DMS53 treated with DMSO at 0.1 percent for 48 hours (cell line): ENCODE data around the gene TBC1D25.
"Not testable (repeated sequence)": the region's sequence is repeated elsewhere in the genome, so short reads cannot be mapped to it uniquely, and the experiment has no call there.

Experiments used
- DNase-seq: peaks from one replicate; lab custom pipeline; 2025; ENCODE audit not compliant: unreplicated experiment; lab: John Stamatoyannopoulos, UW

TBC1D25 gene

DNA sequence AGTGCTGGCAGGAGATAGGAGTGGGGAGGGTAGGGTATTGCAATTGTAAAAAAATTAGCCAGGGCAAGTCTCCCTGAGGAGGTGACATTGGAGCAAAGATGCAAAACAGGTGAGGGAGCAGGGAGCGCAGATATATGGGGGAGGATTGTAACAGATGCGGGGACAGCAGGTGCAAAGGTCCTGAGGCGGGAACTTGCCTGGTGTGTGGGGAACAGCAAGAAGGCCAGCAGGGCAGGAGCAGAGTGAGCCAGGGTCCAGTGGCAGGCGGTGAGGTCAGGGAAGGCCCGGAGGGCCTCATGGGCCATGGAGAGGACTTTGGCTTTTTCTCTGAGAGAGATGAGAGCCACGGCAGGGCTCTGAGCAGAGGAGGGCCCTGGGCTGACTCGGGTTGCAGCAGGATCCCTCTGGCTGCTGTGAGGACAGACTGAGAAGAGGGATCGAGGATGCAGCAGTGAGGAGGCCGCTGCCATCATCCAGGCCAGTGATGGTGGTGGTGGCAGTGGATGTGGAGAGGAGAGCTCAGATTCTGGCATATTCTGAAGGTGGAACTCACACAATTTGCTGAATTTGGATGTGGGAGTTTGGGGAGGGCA is 24.6 kb upstream of the TBC1D25 start:
- no peak for DNase-seq

DNA sequence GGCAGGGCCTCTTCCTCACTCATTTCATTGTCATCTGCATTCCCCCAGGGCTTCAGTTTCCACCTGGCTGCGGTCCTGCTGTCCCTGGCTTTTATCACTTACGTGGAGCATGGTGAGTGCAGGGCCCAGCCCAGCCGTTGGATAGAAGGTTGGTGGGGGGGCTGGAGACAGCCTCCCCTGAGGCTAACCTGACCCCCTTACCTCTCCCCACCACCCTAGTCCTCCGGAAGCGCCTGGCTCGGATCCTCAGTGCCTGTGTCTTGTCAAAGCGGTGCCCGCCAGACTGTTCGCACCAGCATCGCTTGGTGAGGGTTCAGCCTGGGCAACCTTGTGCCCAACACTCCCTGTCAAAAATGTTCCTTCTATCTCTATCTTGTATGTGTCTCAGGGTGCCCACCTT is 23.7 kb upstream of the TBC1D25 start:
- no peak for DNase-seq

DNA sequence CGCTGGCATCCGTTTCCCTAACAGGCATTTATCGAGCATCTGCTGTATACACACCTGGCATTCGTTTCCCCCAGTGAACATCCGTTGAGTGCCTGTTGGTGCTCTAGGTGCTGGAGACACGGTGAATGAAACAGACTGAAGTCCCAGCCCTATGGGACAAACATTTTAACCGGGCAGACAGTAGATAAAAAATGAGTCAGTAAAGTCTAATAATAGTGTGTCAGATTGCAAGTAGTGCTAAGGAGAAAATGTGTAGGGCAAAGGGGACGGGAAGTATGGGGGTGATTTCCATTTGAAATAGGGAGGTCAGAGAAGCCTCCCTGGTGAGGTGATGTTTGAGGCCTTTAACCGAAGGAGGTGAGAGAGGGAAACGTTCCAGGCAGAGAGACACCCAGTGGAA is 23.2 kb upstream of the TBC1D25 start:
- DNase-seq: no peak

DNA sequence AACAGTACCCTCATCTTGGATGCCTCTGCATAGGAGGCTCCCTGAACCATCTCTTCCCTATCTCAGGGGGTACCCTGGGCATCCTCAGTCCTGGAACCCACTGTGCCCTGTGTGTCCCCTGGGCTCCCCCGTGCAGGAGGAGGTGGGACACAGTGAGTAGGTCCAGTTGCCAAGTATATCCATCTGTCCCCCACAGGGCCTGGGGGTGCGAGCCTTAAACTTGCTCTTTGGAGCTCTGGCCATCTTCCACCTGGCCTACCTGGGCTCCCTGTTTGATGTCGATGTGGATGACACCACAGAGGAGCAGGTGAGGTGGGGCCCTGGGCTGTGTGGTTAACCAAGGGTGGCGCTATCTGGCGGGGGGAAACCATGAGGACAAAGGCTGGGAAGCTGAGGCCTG is 22.5 kb upstream of the TBC1D25 start:
- no peak for DNase-seq

DNA sequence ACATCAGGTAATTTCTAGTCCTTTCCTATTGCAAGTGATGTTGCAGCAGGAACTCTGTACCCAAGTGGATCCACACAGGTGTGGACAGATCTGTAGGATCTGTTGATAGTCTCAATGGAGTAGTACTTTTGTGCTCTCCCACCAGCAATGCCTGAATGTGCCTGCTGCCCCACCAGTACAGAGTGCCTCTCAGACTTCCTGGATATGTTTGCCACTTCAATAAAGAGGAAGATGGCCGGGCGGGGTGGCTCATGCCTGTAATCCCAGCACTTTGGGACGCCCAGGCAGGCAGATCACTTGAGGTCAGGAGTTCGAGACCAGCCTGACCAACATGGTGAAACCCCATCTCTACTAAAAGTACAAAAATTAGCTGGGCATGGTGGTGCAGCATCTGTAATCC is 20.0 kb upstream of the TBC1D25 start:
- DNase-seq: not testable (repeated sequence)

DNA sequence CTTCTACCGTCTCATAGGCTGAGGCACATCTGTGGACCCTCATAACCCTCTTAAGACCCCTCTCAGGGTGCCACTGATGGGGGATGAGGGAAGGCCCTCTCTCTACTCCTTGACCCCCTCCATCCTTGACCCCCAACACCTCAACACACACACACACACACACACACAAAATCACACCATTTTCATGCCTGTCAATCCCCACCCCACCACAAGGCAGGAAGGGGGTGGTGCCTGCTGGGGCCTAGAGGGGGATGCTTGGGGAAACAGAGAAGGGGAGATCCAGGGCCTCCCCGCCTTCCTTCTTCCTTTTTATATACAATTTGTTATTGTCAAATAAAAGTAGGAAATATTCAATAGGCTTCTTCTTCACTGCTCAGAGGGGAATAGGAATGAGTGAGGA is 19.1 kb upstream of the TBC1D25 start:
- DNase-seq: no peak

DNA sequence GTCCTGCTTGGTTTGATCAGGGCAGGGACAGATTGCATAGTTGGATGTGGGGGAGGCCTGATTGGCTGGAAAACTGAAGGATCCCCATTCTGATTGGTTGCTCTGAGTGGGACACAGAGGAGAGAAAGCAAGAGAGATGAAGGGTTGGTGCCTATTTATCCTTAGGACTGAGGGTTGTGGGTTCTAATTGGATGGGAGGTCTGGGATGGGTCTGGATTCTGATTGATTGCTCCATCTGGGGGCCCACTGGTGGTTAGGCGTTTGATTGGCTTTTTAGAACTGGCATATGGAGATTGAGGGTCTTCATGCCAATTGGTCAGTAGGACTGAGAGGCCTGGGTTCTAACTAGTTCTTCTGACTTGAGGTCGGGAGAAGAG is 18.6 kb upstream of the TBC1D25 start:
- DNase-seq: no peak

DNA sequence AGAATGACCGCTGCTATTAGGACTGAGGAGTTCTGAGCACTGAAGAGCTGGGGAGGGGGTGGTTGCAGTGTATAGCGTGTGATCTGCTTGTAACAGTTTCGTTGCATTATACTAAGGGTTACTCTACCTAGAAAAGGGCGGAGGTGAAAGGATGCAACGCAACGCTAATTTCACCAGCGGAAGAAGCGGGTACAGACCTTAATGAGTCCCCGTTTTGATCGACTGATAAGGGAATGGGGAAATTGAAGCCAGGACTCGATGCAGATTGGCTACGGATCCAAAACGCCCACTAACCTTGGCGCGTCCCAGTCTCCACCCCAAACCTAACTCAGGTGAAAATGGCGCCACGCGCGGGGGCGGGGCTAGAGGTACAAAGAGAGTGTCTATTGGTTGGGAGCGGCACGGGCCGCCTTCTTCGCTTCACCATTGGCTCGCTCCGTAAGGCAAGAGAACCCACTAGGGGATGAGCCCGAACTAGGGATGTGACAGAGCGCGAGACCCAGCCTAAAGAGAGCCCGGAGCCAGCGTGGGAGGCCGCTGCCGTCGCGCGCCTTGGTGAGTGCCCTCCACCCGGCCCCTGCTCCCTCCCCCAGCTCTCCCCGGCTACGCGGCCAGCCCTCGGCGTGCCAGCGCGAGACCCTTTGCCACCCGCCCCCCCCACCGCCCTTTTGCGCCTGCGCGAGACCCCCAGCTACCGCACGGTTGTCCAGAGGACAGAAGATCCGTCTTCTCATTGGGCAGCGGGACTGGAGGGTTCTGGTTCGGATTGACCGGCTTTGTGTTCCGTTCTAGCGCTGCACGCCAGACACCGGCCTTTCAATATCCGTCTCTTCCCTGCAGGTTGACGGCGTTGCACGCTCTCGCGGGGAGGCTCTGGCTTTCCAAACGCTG is 17.9 kb upstream of the TBC1D25 start, which contains the start of gene EBP:
EBP (plus strand) TSS at position 456 of the 891 bp plus-strand sequence. CDS start 1,964 bp downstream, outside the sequence.
- peak; percentile 88 for DNase-seq

DNA sequence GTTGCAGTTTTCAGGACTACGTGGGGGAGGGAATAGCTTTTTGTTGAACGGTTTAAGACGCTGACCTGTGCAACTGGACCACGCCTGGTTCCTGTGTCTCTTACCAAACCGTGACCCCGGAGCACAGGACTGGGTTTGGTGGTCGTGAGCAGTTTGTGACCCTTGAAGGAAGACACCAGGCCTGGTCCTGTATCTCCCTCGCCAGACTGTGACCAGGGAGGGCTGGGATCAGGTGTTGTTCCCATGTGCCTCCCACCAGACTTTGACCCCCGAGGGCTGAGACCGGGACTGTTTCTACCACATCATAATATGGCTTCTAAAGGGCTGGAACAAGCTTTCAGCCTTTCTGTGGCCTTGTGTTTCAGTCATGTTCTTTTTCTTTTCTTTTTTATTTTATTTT is 17.2 kb upstream of the TBC1D25 start:
- no peak for DNase-seq

DNA sequence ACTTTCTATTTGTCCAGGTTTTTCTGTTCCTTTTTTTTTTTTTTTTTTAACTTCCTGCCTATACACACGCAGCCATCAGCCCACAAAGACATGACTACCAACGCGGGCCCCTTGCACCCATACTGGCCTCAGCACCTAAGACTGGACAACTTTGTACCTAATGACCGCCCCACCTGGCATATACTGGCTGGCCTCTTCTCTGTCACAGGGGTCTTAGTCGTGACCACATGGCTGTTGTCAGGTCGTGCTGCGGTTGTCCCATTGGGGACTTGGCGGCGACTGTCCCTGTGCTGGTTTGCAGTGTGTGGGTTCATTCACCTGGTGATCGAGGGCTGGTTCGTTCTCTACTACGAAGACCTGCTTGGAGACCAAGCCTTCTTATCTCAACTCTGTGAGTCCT is 15.8 kb upstream of the TBC1D25 start:
- DNase-seq: no peak

DNA sequence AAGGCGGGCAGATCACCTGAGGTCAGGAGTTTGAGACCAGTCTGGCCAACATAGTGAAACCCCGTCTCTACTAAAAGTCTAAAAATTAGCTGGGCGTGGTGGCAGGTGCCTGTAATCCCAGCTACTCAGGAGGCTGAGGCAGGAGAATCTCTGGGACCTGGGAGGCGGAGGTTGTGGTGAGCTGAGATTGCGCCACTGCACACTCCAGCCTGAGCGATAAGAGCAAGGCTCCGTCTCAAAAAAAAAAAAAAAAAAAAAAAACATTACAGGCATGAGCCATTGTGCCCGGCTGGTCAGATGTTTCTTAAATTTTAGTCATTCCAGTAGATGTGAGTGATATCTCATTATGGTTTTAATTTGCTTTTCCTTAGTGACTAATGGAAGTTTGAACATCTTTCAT is 13.7 kb upstream of the TBC1D25 start:
- not testable (repeated sequence) for DNase-seq

DNA sequence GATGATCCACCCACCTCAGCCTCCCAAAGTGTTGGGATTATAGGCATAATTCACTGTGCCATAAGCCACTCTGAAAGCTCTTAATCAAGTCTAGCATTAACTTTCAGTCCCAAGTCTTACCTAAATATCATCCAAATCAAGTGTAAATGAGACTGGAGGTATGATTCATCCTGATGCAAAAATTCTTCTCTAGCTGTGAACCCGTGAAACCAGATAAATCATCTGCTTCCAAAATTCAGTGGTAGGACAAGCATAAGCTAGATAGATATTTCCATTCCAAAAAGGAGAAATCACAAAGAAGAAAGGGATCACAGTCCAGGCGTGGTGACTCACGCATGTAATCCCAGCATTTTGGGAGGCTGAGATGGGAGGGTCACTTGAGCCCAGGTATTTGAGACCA is 8.8 kb upstream of the TBC1D25 start:
- DNase-seq: no peak

DNA sequence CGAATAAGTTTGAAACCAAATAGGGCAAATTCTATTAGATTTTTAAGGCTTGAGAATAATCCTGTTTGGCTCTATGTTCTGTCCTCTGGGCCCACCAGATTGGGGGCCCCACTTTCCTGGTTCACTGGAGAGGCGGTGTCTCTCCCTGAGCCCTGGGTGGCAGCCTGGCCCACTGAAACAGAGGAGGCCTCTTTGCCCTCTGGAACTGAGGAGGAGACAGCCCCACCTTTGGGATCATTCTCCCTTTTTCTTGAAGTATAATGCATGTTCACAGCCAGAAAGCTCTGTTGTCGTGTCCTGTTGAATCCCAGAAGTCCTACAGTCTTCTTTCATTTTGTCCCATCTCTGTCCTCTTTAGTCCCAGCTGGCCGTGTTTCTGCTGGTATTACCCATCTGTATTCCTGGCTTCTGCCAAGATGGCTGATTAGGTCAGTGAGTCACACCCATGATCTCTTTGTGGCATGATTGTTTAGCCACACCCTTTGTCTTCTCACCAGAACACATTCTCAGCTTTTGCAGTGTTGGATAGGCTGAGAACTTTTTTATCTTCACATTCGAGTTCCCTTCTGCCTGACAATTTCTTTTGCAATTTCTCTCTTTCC is 8.1 kb upstream of the TBC1D25 start:
- DNase-seq: no peak

DNA sequence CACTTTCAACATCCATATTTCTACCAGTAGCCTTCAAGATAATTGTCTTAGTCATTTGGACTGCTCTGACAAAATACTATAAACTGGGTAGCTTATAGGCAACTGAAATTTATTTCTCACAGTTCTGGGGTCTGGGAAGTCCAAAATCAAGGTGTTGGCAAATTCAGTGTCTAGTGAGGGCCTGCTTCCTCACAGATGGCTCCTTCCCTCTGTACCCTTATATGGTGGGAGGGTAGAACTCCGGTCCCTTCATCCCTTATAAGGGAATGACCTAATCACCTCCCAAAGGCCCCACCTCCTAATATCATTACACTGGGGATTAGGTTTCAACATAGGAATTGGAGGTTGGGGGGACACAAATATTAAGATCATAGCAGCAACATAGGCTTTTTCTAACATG is 7.4 kb upstream of the TBC1D25 start:
- DNase-seq: no peak

DNA sequence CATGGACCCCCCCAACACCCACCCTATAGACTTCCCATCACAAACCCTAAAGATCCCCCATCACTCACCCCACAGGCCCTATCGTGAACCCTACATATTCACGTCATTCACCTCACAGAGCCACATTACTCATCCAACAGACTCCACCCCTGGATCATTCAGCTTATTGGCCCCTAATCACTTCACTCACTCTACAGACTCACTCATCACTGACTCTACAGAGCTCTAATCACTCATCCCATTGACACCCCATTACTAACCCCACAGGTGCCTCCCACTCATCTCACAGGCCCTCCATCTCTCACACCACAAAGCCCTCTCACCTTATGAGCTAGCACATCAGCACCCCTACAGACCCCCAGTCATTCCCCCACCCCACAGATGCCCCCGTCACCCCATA is 6.3 kb upstream of the TBC1D25 start:
- DNase-seq: no peak

DNA sequence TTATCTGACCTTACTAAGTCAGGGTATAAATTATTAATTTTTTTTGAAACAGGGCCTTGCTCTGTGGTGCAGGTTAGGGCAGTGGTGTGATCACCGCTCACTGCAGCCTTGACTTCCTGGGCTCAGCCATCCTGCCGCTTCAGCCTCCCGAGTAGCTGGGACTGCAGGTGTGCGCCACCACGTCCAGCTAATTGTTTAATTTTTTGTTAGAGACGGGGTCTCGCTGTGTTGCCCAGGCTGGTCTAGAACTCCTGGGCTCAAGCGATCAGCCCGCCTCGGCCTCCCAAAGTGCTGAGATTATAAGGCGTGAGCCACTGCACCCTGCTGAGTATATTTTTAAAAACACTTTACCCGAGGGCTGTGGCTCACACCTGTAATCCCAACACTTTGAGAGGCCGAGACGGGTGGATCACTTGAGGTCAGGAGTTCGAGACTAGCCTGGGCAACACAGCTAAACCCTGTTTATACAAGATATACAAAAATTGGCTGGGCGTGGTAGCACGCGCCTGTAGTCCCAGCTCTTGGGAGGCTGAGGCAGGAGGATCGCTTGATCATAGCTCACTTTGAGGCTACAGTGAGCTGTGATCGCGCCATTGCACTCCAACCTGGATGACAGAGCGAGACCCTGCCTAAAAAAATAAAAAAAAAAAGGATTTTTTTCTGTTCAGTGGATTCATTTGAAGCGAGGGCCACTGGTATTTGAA is 721 bp upstream of the TBC1D25 start:
- no peak for DNase-seq

DNA sequence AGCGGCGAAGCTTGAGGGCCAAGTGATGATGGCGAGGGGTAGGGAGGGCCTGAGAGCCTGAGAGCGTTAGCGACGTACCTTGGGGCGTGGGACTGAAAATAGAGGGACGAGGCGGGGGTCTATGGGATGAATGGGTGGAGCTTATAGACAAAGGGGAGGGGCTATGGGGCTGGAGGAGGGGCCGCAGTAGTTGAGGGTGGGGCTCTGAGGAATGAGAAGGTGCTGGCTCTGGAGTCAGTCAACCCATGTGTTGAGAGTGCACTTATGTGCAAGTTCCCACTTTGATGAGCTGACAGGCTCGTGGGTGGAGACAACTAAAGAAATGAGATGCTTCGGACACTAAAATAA is 488 bp downstream of the TBC1D25 start:
- DNase-seq: no peak

DNA sequence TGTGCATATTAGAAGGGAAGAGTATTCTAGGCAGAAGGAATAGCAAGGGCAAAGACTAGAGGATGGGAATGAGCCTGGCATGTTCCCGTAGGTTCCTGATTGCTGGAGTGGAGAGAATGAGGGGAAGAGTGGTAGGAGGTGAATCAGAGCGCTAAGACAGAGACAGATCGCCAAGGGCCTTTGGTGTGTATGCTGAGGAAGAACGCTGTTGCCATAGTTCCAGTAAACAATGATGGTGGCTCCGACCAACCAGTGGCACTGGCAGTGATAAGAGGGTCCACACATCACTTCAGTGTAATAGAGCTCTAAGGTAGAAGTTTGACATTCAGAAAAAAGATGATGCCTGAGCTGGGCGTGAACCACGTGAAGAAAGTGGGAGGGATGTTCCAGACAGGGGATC is 966 bp downstream of the TBC1D25 start:
- DNase-seq: no peak

DNA sequence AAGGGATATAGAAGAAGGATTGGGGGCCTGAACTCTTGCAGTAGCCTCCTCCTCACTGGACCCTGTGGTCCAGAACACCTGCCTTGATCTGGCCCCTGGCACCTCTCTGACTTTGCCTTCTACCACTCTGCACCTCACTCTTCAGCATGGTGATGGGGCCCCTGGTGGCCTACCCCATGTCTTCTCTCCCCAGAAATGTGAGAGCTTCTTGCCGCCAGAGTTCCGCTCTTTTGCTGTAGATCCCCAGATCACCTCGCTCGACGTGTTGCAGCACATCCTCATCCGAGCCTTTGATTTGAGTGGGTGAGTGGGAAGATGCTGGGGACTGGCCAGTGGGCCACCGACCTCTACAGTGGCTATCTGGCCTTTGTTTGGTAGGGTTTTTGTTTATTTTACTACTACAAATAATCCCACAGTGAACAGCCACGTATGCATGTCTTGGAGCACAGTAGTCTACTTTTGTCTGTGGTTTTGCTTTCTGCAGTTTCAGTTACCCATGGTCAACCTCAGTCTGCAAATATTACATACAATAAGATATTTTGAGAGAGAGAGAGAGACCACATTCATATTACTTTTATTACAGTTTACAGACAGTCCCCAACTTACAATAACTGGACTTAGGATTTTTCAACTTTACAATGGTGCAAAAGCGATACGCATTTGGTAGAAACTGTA is 1.8 kb downstream of the TBC1D25 start:
- no peak for DNase-seq

DNA sequence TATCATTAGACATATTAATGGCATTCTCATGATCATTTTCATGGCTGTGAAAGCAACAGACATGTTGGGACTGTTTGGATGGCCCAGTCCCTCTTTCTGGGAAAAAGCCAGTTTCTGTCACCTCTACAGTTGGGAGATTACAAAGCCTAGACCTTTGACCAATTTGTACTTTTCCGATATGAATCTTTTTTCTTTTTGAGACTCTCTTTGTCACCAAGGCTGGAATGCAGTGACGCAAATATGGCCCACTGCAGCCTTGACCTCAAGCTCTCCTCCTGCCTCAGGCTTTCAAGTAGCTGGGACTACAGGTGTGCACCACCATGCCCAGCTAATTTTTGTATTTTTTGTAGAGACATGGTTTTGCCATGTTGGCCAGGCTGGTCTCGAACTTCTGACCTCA is 9.4 kb downstream of the TBC1D25 start:
- DNase-seq: no peak

DNA sequence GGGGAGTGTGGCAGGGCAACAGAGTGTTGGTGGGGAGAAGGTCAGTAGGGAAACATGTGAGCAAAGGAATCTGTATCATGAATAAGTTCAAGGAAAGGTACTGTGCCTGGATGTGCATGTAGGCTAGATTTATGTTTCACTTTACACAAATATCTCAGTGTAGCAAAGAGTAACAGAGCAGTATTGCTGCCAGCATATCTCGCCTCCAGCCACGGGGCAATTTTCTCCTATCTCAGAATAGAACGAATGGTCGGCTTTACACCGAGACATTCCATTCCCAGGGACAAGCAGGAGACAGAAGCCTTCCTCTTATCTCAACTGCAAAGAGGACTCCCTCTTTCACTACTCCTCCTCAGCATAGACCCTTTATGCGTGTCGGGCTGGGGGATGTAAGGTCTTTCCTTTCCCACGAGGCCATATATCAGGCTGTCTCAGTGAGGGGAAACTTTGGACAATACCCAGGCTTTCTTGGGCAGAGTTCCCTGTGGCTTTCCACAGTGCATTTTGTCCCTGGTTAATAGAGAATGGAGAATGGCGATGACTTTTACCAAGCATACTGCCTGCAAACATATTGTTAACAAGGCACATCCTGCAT is 16.3 kb downstream of the TBC1D25 start:
- DNase-seq: not testable (repeated sequence)
